Parathyroid adenoma (tissue), 2 donors: ENCODE data around the gene ABHD5.

ENCODE experiments used
- H2AFZ ChIP-seq: fragments of 300-600 bp; sonication (generic); one replicate; pipeline ENCODE4 v1.7.0; 2017; ENCODE audit warnings: antibody characterized with exemption, mild to moderate bottlenecking
- H3K27ac ChIP-seq: fragments of 300-600 bp; sonication (generic); one replicate; pipeline ENCODE4 v1.7.0; 2017
- H3K27me3 ChIP-seq: fragments of 300-600 bp; sonication (generic); one replicate; pipeline ENCODE4 v1.7.0; 2017; ENCODE audit warnings: low read length; ENCODE audit not compliant: control insufficient read depth, insufficient read depth
- H3K36me3 ChIP-seq: fragments of 300-600 bp; sonication (generic); one replicate; pipeline ENCODE4 v1.7.0; 2017; ENCODE audit warnings: low read length; ENCODE audit not compliant: control insufficient read depth, insufficient read depth
- H3K4me1 ChIP-seq: fragments of 300-600 bp; sonication (generic); one replicate; pipeline ENCODE4 v1.7.0; 2017; ENCODE audit warnings: control low read depth
- H3K4me2 ChIP-seq: fragments of 300-600 bp; sonication (generic); one replicate; pipeline ENCODE4 v1.7.0; 2017; ENCODE audit warnings: low read length
- H3K4me3 ChIP-seq: fragments of 300-600 bp; sonication (generic); one replicate; pipeline ENCODE4 v1.7.0; 2017; ENCODE audit warnings: low read depth, low read length
- H3K79me2 ChIP-seq: fragments of 300-600 bp; sonication (generic); one replicate; pipeline ENCODE4 v1.7.0; 2017; ENCODE audit warnings: control low read depth
- H3K9ac ChIP-seq: fragments of 300-600 bp; sonication (generic); one replicate; pipeline ENCODE4 v1.7.0; 2017; ENCODE audit warnings: mild to moderate bottlenecking
- H3K9me3 ChIP-seq: fragments of 300-600 bp; sonication (generic); one replicate; pipeline ENCODE4 v1.7.0; 2017; ENCODE audit warnings: low read length; ENCODE audit not compliant: control insufficient read depth
- TF ChIP-seq, protein P1 (sequence below): fragments of 300-600 bp; sonication (generic); IDR thresholded peaks from one replicate; pipeline ENCODE4 v1.7.0; 2017; ENCODE audit warnings: antibody characterized with exemption, mild to moderate bottlenecking
- donor health status: primary hyperparathyroidism.

ABHD5 gene

DNA sequence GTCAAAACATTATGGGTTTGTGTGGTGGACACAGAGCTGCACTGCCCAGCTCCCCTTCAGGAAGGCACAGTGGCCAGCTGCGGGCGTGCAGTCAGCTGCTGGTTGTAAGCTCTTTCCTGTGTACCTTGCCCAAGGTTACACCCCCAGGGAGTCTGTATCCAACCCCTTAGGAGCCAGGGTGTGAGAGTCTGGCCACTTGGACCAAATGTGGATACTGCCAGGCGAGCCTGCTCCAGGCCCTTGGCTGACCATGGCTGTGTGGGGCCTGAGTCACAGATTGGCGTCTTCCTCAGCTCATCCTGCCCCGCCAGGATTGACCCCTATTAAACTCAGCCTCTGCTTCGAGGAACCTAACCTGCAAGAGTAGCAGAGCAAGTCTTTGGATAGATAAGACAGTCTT, 56.9 kb downstream of the ABHD5 start:
- no peaks in the 10 kb centered on the region for H3K9me3 ChIP-seq
- H3K36me3 ChIP-seq, result no peaks in the 10 kb centered on the region
- no peak overlapping the region for H3K4me2 ChIP-seq
- H3K4me3 ChIP-seq, result no peak overlapping the region
- peak overlapping the region; percentile 19 for H2AFZ ChIP-seq
- H3K27ac ChIP-seq, result no peak overlapping the region
- no peak overlapping the region for H3K9ac ChIP-seq
- peaks cover 3% of the 10 kb centered on the region for H3K4me1 ChIP-seq
- no peaks in the 10 kb centered on the region for H3K27me3 ChIP-seq
- no peaks in the 10 kb centered on the region for H3K79me2 ChIP-seq
- TF ChIP-seq, protein P1, sequence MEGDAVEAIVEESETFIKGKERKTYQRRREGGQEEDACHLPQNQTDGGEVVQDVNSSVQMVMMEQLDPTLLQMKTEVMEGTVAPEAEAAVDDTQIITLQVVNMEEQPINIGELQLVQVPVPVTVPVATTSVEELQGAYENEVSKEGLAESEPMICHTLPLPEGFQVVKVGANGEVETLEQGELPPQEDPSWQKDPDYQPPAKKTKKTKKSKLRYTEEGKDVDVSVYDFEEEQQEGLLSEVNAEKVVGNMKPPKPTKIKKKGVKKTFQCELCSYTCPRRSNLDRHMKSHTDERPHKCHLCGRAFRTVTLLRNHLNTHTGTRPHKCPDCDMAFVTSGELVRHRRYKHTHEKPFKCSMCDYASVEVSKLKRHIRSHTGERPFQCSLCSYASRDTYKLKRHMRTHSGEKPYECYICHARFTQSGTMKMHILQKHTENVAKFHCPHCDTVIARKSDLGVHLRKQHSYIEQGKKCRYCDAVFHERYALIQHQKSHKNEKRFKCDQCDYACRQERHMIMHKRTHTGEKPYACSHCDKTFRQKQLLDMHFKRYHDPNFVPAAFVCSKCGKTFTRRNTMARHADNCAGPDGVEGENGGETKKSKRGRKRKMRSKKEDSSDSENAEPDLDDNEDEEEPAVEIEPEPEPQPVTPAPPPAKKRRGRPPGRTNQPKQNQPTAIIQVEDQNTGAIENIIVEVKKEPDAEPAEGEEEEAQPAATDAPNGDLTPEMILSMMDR, result no peak

DNA sequence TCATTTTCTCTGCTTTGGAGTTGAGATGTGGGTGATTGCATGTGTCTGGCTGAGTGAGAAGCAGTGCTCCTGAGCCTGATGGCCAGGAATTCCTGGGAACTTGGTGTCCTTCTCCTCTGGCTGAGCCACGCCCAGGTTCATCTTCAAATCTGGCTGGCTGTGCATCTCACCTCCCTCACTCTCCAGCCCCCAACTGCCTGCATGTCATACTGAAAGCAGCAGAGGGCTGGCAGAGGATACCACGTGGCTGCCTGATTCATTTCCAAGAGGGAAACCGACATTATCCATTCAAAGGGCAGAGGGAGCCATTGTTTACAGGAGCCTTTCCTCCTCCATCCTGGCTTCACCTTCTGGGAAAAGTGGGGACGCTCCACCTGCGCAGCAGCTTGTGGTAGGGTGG, 57.4 kb downstream of the ABHD5 start:
- H3K4me1 ChIP-seq, result peaks cover 4% of the 10 kb centered on the region
- H2AFZ ChIP-seq, result peak overlapping the region; percentile 19
- no peaks in the 10 kb centered on the region for H3K79me2 ChIP-seq
- H3K4me3 ChIP-seq, result no peak overlapping the region
- no peak overlapping the region for H3K4me2 ChIP-seq
- H3K27ac ChIP-seq, result no peak overlapping the region
- H3K9me3 ChIP-seq, result no peaks in the 10 kb centered on the region
- no peaks in the 10 kb centered on the region for H3K27me3 ChIP-seq
- TF ChIP-seq, protein P1, result no peak
- no peaks in the 10 kb centered on the region for H3K36me3 ChIP-seq
- no peak overlapping the region for H3K9ac ChIP-seq

DNA sequence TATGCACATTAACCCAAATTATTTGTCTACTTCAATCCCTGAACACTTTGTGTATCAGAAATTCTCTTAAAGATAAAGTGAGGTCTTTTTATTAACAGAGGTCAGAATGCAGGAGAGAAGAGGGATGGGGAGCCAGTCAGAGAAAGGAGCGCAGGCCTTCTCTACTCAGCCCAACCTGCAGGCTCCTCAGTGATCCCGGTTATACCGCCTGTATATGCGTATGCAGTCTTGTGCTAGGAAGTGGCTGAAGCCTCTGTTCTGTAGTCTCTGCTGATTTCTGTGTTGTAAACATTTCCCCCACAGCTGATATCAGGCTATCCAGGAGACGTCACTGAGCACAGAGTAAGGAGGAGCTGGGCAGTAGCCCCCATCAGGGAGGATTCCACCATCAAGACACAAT, 57.9 kb downstream of the ABHD5 start:
- TF ChIP-seq, protein P1, result no peak
- peaks cover 6% of the 10 kb centered on the region for H3K4me1 ChIP-seq
- H3K36me3 ChIP-seq, result no peaks in the 10 kb centered on the region
- H3K4me3 ChIP-seq, result no peak overlapping the region
- no peaks in the 10 kb centered on the region for H3K79me2 ChIP-seq
- H3K4me2 ChIP-seq, result no peak overlapping the region
- H3K27ac ChIP-seq, result no peak overlapping the region
- peak overlapping the region; percentile 19 for H2AFZ ChIP-seq
- no peaks in the 10 kb centered on the region for H3K27me3 ChIP-seq
- no peak overlapping the region for H3K9ac ChIP-seq
- H3K9me3 ChIP-seq, result no peaks in the 10 kb centered on the region

DNA sequence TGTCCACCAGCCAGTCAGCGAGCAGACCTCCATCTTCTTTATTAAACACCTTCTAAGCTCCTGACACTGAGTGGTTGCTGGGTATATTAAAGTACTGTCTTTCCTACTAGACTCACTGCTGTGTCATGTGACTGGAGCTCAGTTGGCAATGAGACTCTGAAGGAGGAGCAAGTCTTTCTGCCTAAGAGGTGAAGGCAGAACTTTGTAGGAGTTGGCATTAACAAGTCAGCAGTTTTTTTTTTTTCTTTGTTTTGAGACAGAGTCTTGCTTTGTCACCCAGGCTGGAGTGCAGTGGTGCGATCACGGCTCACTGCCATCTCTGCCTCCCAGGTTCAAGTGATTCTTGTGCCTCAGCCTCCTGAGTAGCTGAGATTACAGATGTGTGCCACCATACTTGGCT, 62.2 kb downstream of the ABHD5 start:
- H3K9ac ChIP-seq, result no peak overlapping the region
- H2AFZ ChIP-seq, result no peak overlapping the region
- H3K9me3 ChIP-seq, result no peaks in the 10 kb centered on the region
- no peak overlapping the region for H3K27ac ChIP-seq
- no peak overlapping the region for H3K4me2 ChIP-seq
- H3K4me1 ChIP-seq, result peaks cover 4% of the 10 kb centered on the region
- H3K36me3 ChIP-seq, result no peaks in the 10 kb centered on the region
- TF ChIP-seq, protein P1, result no peak
- H3K79me2 ChIP-seq, result no peaks in the 10 kb centered on the region
- H3K27me3 ChIP-seq, result no peaks in the 10 kb centered on the region
- H3K4me3 ChIP-seq, result no peak overlapping the region
